HFF-Myc (cell line): ENCODE measurements around the gene PARK7.

Experiments
- DNase-seq: peaks from one replicate; pipeline ENCODE4 v3.0.0-alpha.2; 2011; ENCODE audit warnings: low read depth; ENCODE audit errors: extremely low read depth
- H3K4me3 ChIP-seq: replicated peaks from 2 replicates; pipeline ENCODE4 v1.5.1; 2011; ENCODE audit warnings: low read depth, mild to moderate bottlenecking, control low read depth, low read length
- CTCF ChIP-seq: IDR thresholded peaks from 2 replicates; pipeline ENCODE4 v1.5.1; 2012; ENCODE audit warnings: mild to moderate bottlenecking, low read depth, low read length, control low read depth; ENCODE audit errors: missing control alignments

Gene PARK7

GRCh38 chr1:7992885-7993284 is 31.4 kb downstream of the PARK7 start:
- TF ChIP-seq CTCF: no peak
- H3K4me3 ChIP-seq: no peak overlapping the region
- no peak for DNase-seq

GRCh38 chr1:7993593-7994479 is 32.3 kb downstream of the PARK7 start:
- DNase-seq: peak; percentile 48
- no peak overlapping the region for H3K4me3 ChIP-seq
- TF ChIP-seq CTCF: no peak

GRCh38 chr1:7994827-7995226 is 33.3 kb downstream of the PARK7 start:
- DNase-seq: no peak
- no peak for TF ChIP-seq CTCF
- H3K4me3 ChIP-seq: no peak overlapping the region

- H3K4me3 ChIP-seq: no peak overlapping the region
- no peak for TF ChIP-seq CTCF
- no peak for DNase-seq
Measured at GRCh38 chr1:7995437-7995836, 33.9 kb downstream of the PARK7 start.

GRCh38 chr1:8002329-8002910 is 40.9 kb downstream of the PARK7 start:
- H3K4me3 ChIP-seq: no peak overlapping the region
- DNase-seq: no peak
- no peak for TF ChIP-seq CTCF

- TF ChIP-seq CTCF: no peak
- no peak for DNase-seq
Measured at GRCh38 chr1:8002921-8003320, 41.4 kb downstream of the PARK7 start.

More at GRCh38 chr1:8002921-8003320, 41.4 kb downstream of the PARK7 start:
- no peak overlapping the region for H3K4me3 ChIP-seq
